D721Med (cell line): ENCODE results near the gene FNDC7.
"Not testable (repeated sequence)": the region's sequence is repeated elsewhere in the genome, so short reads cannot be mapped to it uniquely, and the experiment has no call there.

ENCODE experiments used
- DNase-seq: peaks from one replicate; pipeline ENCODE4 v3.0.0; 2011; ENCODE audit warnings: low spot score; ENCODE audit not compliant: insufficient read length
- FAIRE-seq: peaks from 2 replicates; lab custom pipeline; 2011; peaks lifted over from hg19 to GRCh38; lab: Jason Lieb, UNC
- CTCF ChIP-seq: IDR thresholded peaks from 2 replicates; pipeline ENCODE4 v1.5.1; 2012; ENCODE audit warnings: mild to moderate bottlenecking, control low read depth; ENCODE audit not compliant: insufficient read depth; ENCODE audit errors: missing control alignments

Gene FNDC7

GRCh38 chr1:108669679-108670078 is 43.0 kb upstream of the FNDC7 start:
- TF ChIP-seq CTCF, result no peak
- DNase-seq, result no peak
- FAIRE-seq, result no peak

GRCh38 chr1:108670131-108670773 is 42.5 kb upstream of the FNDC7 start:
- no peak for TF ChIP-seq CTCF
- DNase-seq, result no peak
- no peak for FAIRE-seq

- DNase-seq, result no peak
- no peak for FAIRE-seq
- no peak for TF ChIP-seq CTCF
Measured at GRCh38 chr1:108671143-108671542, 41.6 kb upstream of the FNDC7 start.

- FAIRE-seq (no peak), DNase-seq (no peak)
- no peak for TF ChIP-seq CTCF
Measured at GRCh38 chr1:108678706-108679105, 34.0 kb upstream of the FNDC7 start.

- TF ChIP-seq CTCF, result no peak
- no peak for DNase-seq
- no peak for FAIRE-seq
Measured at GRCh38 chr1:108679586-108680213, 33.0 kb upstream of the FNDC7 start.

GRCh38 chr1:108681701-108682100 is 31.0 kb upstream of the FNDC7 start:
- FAIRE-seq, result not testable (repeated sequence)

GRCh38 chr1:108685529-108685928 is 27.2 kb upstream of the FNDC7 start:
- FAIRE-seq (no peak), DNase-seq (no peak)
- TF ChIP-seq CTCF, result no peak

More at GRCh38 chr1:108681701-108682100, 31.0 kb upstream of the FNDC7 start:
- DNase-seq, result not testable (repeated sequence)
